Stimulated activated CD8-positive, alpha-beta memory T cell treated with anti-CD3 and anti-CD28 coated beads, Interleukin-12 subunit alpha, Interleukin-12 subunit beta, amount 100 ng/mL, for 1 hour (primary cell): Measurements from ENCODE around the gene CLCNKB.
"Not testable (repeated sequence)": the region's sequence is repeated elsewhere in the genome, so short reads cannot be mapped to it uniquely, and the experiment has no call there.

Source experiments
- DNase-seq: peaks from one replicate; pipeline ENCODE4 v3.0.0-alpha.2; 2020; ENCODE audit warnings: low read depth

The CLCNKB gene

DNA sequence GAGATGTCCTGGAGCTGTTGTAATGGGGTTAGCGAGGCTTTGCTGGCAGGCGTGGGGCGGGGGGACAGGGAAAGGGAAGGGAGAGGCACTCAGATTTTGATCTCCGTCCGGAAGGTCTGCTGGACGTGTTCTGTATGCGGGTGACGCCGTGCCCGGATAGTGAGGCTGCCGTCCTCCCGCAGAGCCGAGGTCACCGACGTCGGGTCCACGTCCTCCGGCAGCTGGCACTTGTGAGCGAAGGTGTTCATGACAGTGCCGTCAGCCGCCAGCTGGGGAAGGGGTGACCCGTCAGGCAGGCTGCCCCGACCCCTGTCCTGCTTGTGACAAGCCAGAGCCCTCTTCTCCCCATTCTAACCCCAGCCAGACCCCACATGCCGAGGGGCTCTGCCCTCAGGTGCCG, 28.1 kb upstream of the CLCNKB start:
- DNase-seq, result no peak

DNA sequence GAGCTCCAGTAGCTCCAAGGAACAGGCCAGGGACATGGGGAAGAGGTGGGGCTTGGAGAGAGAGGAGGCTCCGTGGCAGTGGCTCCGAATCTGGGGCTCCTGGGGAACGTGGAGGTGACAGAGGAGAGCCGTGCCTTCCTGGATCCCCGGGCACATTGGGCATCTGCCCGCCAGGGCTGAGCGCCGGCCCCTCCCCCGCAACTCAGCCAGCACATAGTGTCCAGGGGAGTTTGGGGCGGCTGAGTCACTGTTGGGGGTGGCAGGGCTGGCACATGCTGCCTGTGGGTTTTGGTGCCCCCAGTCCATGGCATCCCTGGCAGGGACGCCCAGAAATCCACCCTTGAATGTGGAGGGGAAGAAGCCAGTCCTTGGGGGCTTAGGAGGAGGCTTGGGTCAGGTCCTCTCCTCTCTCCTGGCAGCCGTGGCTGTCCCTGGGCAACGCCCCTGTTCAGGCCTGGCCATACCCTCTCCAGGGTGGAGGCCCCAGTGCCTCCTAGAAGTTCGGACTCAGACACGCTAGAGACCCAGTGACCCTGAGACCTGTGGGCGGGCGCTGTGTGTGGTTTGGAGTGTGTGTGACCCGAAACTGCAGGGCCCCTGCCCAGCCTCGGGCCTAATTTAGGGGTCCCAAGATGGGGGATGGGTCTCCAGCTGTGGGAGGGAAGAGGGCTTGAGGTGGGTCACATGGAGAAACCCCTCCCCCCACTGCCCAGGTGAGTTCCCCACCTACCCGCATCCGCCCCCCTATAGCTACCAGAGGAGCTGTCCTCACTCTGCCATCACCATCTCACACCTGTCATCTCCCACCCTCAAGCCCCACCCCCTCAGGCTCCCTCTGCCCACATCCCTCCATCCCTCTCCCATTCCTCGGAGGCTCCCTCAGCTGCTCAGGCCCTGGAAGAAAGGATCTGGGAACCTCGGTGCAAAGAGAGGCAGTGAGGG, 27.4 kb upstream of the CLCNKB start:
- DNase-seq, result no peak

DNA sequence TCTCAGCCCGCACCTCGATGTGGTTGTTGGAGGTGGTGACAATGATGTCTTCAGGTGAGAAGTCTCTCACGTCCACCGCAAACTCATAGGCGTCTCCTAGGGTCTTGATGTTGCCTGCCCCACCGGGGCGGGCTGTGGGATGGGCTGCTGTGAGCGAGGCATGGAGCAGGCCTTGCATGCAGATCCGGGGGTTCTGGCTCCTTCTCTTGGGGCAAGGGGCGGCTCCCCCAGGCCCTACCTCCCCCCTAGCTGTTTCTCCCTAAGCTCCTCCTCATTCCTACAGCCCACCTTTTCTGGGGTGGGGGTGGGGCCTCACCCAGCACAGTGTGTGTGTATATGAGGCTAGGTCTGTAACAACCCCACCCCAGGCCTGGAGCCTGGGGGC, 26.5 kb upstream of the CLCNKB start:
- DNase-seq, result no peak

DNA sequence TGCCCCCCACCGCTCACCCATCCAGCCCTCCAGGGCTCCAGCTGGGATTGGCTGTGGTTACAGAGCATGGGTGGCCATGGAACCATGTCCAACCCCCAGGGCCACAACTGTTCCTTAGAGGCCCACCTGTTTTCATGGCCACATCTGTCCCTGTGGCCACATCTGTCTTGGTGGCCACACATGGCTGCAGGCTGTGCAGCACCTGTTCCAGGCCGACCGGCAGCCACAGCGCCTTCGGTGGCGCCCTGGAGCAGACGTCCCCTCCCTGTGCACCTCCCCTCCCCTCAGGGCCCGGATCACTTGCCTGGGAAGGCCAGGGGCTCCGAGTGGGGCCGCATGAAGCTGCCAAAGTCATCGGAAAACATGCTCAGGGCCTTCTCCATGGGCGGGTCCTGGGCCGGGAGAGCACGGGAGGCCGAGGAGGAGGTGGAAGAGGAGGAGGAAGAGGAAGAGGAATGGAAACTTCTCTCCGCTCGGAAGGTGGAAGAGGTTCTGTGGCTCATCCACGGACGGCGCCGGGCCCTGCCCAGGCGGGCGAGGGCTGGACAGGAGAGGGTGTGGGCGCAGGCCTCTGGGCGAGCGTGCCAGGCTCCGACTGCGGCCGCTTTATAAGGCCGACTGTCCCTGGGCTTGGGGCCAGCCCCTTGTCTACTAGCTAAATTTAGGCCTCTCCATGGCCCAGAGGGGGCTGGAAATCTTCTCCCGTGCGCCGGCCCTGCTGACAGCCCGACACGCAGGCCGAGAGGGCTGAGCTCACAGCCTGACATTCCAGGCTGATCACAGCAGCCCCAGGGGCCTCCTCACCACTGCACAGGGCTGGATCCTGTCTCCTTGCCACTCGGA, 25.9 kb upstream of the CLCNKB start, which contains the start of gene HSPB7:
Gene HSPB7, minus strand, starts transcription at position 583 of the 843 bp plus-strand sequence. Its CDS starts 80 bp downstream, at position 503.
- DNase-seq, result no peak

DNA sequence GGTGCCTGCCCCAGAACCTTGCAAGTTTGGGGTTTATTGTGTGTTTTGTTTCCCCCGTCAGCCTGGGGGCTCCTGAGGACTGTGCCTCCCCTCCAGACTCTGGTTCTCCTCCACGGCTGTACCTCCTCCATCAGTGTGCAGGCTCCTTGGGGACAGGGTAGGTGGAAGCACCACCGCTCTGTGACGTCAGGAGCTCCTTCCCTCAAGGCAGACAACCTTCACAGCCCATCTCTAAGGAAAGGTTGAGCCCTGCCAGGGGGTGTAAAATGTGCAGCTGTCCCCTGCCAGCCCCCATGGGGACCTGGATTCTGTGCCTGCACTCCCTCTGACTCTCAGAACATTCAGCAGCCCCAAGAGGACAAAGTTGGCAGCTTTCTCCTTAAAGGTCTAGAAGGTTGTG, 25.3 kb upstream of the CLCNKB start:
- no peak for DNase-seq

DNA sequence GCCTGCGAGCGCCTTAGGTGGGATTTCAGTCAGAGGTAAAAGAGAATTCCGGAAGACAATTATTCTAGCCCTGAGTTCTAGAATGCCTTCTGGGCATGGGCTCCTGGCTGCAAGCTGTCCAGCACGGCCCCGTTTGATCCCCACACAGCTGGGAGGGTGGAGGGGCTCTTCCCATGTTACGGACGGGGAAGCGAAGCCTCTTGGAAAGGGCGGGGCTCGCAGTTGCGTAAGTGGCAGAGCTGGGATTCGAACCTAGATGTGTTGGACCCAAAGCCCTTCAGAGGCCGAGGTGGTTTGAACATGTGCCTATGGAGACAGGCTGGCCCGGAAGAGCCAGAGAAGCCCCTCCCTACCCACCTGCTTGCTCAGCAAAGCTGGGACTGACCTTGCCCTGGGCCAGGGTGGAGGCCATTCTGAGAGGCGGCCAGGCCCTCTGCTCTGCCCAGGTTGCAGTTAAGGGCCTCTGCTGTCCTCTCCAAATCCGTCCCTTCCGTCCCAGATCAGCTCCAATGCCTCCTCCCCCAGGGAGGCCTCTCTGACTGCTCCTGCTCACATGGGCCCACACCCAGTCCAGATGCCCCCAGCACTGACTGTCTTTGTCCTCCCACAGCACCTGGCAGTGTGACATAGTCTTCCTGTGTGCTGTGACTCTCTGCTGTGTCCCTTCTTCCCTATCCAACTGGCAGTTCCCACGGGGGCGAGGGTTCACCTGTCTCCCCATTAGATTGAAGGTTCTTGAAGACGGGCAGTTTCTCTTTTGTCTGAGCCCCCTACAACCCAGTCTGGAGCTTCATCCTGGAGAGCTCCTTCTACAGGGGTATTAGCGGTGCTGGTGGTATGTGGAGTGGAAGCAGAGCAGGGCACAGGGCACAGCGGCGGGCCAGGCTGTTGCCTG, 24.6 kb upstream of the CLCNKB start:
- no peak for DNase-seq

DNA sequence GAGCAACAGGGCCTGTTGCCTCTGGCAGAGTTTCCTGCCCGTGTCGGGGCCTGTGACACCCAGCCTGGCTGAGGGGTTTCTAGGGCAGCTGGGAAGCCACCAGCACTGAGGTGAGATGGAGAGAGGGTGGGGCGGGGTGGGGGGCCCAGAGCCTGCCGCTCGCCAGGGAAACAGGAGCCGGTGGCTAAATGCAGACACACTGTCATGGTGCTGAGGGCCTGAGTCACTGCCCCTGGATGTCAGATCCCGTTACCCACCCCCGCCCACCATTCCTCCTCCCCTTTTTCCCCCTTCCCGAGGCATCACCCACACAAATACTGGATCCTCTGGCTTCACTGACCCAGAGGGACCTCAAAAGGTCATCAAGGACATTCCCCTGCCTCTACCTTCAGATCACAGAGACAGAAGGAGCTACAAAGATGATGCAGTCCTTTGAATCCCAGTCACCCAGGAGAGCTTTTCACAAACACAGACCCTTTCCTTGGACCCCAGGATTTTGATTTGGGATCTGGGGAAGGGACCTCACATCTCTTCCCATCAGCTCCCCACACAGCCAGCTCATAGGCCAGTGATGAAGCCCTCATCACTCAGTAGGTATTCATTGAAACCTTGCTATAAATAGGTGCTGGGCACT, 23.8 kb upstream of the CLCNKB start:
- DNase-seq, result no peak

DNA sequence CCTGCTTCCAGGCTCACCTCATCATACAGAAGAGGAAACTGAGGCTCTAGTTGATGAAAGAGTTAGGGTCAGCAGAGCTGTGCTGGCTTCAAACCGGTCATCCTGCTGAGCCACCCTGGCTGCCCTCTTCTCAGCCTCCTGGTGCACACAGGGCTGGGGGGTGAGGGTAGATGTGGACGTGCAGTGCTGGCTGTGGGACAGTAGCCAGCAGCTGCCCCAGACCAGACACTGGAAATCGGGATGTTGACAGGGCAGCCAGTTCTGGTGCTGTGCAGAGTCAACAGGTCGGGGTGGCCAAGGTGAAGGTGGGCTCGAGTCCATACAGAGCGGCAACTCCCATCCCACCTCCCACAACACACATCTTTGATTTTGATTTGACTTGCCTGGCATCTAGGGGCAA, 23.3 kb upstream of the CLCNKB start:
- DNase-seq, result no peak

DNA sequence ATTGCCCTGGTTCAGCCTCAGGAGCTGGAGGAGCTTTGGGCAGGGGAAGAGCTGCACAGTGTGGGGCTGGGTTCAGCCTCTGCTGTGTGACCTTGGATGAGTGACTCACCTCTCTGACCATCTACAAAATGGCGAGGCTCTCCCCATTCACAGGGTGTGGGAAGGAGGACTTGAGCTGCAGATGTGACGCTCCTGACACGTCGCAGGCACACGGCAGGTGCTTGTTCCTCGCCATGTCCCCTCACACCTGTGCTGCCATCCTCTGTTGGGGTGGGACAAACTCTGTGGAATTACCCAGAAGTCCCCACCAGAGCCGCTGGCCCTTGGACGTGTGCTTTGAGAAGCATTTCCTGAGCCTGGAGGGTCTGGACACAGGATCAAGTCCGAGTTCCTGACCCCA, 22.7 kb upstream of the CLCNKB start:
- DNase-seq, result not testable (repeated sequence)

DNA sequence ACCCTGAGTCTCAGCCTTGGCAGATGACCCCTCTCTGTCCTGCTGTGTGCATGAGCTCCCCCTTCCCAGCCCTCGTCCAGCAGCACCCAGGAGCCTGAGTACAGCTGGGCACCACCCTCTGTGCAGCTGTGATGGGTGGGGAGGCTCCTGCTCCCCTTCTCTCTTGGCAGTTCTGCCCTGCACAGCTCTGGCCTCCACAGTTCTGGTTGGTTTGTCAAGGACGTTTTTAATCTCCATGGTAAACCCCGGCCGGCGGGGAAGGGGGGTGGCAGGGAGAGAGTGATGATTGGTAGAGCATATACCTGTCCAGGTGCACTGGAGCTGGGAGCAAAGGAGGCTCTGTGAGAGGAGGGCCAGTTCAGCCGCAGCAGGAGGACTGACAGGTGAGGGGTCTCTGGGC, 21.9 kb upstream of the CLCNKB start, which contains the start of gene CLCNKA:
Gene CLCNKA, plus strand, starts transcription at position 356 of the 400 bp plus-strand sequence. CDS start 584 bp downstream, outside the sequence.
- no peak for DNase-seq

DNA sequence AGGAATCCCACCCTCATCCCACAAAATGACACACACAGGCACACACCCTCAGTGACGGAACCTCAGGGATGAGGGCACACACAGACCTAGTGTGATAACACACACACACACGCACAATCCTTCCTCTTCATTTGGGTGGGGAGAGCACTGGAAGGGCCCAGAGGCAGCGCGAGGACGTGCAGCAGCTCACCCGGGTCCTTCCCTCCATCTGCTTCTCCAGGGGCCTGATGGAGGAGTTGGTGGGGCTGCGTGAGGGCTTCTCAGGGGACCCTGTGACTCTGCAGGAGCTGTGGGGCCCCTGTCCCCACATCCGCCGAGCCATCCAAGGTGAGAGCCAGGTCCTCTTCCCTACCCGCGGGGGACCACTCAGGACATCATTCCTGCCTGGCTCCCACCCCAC, 21.2 kb upstream of the CLCNKB start:
- DNase-seq, result no peak

DNA sequence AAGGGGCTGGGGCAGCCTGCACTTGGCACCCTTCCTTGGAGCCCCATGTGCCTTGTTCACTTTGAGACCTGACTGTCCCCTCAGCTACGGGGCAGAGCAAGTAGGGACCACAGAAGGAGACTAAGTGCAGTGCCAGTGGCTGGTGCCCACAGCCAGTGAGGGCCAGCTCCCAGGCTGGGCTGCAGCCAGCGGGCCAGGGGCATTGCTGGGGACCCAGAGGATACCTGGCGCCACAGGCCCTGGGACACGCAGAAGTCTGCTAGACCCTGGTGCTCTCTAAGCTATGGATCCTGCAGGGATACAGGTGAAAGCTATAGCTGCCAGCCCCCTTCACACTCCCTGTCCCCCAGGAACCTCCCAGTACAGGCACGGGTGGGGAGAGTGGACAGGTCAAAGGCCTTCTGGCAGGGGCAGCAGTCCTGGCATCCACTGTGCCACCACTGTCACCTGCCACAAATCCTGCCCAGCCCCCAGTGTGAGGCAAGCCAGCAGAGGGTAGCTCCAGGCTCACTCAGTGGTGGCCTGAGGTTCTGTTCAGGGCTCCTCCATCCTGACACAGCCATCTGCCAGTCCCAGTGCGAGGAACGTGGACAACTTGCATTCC, 20.4 kb upstream of the CLCNKB start:
- no peak for DNase-seq

DNA sequence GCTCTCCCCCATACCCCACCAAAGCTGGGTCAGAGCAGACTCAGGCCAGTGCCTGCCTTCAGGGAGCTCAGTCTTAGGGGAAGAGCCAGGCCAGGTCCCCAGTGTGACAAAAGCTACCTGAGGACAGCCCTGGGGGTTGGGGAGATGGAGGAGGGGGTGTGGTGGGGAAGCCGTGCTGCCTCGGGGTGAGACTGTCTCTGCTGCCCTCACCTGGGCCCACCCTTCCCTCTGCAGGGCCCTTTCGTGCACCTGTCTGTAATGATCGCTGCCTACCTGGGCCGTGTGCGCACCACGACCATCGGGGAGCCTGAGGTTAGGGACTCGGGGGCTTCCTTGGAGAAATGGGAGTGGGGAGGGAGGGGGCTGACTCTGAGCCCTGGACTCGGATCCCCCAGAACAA, 17.3 kb upstream of the CLCNKB start:
- not testable (repeated sequence) for DNase-seq

DNA sequence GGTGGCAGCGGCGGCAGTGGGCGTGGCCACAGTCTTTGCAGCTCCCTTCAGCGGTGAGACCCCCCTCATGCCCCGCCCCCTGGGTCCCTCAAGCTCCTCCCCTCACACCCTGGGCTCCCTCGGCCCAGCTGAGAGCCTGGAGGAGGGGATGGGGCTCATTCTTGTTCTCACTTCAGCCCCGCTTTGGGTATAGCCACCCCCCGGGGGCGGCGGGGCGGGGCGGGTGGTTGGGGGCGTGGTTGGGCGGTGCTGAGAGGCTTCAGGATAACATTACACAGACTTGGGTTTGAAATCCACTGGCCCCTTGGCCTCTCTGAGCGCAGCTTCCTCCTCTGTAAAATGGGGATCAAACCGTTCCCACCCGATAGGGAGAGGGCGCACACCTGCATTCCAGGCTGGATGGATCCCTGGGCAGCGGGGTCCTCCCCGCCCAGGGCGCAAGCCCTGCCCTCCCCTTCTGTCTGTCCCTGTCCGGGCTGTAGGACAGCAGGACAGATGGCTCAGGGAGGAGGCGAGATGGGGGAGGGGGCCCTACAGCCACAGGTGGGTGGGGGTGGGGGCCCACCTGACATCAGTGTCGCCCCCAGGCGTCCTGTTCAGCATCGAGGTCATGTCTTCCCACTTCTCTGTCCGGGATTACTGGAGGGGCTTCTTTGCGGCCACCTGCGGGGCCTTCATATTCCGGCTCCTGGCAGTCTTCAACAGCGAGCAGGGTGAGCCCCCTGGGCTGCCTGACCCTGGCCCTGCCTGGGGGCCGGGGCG, 16.7 kb upstream of the CLCNKB start:
- DNase-seq, result no peak

DNA sequence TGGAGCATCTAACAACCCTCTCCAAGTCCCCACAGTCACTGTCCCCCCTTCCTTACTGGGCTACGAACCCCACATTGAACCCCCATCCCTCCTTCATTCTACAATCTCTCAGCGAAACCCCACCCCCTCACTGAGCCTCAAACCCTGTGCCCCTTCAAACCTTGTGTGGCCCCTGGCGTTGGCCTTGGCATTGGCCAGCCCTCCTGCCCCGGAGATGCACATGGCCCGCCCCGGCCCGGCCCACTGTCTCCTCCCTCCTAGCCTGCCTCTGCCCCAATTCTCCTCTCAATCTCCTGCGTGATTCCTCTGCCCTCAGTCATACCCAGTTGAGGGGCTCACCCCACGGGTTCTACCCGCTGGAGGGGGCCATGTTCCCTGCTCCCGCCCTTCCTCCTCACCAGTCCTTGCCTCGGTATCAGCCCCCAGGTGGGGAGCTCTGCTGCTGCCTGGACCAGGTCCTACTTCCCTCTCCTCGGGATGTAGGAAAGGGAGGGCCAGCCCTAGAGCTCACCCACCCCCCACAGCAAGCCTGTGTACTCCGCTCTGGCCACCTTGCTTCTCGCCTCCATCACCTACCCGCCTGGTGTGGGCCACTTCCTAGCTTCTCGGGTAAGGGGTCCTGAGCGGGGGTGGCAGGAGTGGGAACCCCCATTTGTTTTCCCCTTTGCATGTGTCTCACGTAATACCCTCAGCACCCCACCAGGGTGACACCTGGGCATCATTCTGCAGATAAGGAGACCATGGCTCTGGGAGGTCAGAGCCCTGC, 15.2 kb upstream of the CLCNKB start:
- DNase-seq, result no peak

DNA sequence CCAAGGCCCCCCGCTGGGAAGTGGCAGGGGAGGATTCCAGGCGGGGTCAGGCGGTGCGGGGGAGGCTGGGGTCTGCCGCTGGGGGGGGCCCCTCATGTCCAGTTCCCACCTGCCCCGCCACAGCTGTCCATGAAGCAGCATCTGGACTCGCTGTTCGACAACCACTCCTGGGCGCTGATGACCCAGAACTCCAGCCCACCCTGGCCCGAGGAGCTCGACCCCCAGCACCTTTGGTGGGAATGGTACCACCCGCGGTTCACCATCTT, 14.6 kb upstream of the CLCNKB start:
- not testable (repeated sequence) for DNase-seq

DNA sequence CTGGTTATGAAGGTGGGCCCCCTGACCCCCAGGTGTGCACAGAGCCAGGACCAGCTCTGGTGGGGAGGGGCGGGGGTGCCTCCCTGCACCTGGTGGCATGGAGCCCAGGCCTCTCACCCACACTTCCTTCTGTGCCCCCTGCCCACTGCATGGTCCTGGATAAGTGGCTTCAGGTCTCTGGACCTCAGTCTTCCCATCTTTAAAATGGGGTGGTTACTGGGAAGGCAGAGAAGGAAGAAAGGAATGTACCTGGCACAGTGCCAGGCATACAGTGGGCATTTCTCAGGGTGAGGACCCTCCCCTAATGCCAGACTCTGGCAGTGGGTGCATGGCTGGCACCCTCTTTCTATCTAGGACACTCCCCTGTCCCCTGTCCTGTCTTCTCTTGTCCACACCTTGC, 14.3 kb upstream of the CLCNKB start:
- DNase-seq, result no peak

DNA sequence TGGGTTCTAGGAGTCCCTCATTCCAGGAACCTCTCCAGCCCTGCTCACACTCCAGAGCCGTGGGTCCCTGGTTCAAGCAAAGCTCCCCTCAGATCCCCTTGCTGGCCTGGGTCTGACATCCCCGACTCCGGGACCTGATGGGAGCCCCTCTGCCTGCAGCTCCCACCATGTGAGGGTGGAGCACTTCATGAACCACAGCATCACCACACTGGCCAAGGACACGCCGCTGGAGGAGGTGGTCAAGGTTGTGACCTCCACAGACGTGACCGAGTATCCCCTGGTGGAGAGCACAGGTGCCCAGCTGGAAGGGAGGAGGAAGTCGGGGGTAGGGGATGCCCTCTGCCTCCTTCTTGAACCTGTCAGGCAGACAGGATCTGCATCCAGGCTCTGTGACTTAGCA, 12.0 kb upstream of the CLCNKB start:
- no peak for DNase-seq

DNA sequence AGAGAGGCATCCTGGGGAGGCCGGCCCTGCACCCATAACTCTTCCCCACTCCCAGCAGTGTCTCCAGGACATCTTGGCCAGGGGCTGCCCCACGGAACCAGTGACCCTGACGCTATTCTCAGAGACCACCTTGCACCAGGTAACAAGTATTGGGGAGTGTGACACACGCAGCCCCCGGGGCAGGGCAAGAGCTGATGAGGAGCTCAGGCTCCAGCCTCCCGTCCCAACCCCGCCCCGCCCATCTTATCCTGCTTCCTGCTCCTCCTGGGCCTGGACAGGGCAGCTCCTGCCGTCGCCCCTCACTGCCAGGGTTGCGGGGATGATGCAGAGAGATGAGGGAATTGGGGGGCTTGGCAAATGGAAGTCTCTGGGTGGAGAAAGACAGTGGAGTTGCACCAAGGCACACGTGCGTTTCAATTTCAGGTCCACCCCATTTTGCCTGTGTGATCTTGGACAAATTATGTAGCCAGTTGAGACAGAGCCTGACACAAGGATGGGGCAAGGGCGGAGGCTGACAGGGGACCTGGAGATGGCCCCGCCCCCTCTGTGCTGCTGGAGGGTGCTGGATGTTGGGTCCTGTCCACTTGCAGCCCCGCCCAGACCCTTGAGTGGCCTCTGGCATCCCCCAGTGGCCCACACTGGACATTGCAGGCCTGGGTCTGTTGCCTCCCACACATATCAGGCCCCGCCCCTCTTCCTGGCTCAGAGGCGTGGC, 11.0 kb upstream of the CLCNKB start:
- DNase-seq, result no peak
